DMS53 treated with DMSO at 0.1 percent for 48 hours (cell line): Measurements from ENCODE around the gene ANKRD11.
"Not testable (repeated sequence)": the region's sequence is repeated elsewhere in the genome, so short reads cannot be mapped to it uniquely, and the experiment has no call there.

Source experiments
- DNase-seq: peaks from one replicate; lab custom pipeline; 2025; ENCODE audit not compliant: unreplicated experiment; lab: John Stamatoyannopoulos, UW

ANKRD11 gene

DNA sequence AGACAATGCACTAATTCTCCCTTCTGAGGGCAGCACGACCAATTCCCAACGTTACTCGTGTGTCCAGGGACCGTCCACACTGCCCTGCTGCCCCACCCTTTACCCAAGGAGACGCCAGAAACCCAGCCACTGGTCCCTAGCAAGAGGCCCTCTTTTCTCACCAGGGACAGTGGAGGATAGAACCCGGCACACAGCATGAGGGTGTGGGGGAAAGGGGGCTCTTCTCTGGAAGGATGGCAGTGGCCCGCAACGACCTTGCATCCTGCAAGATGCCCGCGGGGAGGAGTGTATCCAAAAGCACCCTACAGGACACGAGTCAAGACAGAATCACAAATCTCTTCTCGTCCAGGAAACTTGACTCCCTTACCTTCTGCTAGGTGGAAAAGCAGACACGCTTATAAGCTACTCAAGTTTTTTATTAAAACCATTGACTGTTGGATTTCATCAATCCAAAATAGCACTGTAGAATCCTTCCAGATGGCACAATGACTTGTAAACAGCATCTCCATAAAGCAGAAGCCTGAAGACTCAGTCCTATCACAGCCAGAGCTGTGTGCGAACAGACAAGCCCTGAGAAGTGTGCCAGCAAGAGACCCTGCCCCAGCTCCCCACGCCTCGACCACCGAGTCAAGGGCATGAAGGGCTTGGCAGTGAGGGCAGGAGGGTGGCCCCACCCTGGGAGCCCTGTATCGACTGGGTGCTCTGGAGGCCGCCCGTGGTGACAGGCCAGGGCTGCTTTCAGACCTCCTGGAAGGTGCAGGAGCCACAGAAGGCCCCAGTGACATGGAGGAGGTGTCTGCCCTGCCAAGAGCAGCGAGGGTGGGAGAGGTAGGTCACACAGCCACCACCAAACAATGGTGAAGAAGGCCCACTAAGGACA, 103.8 kb downstream of the ANKRD11 start:
- DNase-seq: no peak

DNA sequence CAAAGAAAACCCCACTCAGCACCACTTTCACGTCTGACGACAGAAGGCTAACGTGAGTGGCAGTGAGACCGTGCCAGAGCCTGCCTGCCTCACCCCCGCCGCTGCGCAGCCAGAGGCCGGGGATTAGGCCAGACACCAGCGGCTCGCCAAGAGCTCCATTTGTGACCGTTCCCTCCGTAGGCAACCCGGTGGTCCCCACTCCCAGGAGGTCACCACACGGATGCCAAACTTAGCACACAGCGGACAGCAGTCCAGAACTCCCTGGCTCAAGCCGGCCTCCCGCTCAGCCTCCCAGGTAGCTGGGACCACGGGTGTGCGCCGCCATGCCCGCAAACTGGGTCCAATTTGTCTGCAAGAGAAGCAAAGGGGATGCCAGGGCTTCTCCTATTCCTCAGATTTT, 104.6 kb downstream of the ANKRD11 start:
- no peak for DNase-seq

DNA sequence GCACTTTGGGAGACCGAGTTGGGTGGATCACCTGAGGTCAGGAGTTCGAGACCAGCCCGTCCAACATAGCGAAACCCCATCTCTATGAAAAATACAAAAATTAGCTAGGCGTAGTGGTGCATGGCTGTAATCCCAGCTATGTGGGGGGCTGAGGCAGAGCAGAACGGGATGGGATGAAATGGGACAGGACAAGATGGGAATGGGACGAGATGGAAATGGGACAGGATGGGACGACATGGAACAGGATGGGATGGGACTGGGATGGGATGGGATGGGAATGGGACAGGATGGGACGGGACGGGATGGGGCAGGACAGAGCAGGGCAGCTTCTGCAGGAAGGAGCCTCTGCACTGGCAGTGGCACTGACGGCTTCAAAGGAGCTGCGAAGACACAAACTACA, 106.1 kb downstream of the ANKRD11 start:
- no peak for DNase-seq

DNA sequence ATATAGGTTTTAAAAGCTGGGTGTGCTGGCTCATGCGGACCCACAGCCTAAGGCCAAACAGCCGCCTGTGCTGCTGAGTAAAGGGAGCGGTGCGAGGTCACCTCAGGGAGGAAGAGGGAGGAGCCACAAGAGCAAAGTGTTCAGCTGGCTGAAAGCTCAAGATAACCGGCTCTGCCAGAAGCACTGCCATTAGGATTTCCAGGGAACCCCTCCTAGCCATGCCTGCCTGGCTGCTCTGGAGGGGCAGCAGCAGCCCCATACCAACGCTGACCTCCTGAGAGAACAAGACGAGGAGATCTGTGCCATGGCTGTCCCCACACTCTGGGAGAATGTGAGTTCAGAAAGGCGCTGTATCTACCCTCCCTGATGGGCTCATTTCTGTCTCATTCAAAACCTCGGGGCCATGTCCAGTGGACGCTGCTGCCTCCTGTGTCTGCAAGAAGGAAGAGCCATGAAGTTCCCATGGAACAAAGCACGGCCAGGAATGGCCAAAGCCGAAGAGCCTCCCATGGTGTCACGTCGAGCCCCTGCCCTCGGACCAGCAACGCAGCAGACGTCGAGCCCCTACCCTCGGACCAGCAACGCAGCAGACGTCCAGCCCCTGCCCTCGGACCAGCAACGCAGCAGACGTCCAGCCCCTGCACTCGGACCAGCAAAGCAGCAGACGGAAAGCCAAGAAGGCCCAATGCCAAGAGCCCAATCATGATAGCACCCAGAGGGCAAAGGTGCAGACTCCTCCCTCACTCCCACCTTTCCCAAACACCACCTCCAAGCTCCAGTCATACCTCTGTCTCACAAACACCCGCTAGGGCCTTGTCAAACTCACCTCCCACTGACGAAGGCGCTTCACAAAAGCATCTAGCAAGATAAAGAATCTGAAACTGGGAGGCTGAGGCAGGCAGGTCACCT, 107.0 kb downstream of the ANKRD11 start:
- DNase-seq: no peak

DNA sequence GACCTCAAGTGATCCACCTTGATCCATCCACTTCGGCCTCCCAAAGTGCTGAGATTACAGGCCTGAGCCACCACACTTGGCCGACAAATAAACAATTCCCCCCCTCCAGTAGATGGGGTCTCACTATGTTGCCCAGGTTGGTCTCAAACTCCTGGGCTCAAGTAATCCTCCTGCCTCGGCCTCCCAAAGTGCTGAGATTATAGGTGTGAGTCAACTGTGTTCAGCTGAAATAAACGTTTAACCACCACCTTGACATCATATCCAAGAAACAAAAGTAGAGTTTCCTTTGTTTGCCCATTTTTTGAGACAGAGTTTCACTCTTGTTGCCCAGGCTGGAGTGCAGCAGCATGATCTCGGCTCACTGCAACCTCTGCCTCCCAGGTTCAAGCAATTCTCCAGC, 107.8 kb downstream of the ANKRD11 start:
- not testable (repeated sequence) for DNase-seq

DNA sequence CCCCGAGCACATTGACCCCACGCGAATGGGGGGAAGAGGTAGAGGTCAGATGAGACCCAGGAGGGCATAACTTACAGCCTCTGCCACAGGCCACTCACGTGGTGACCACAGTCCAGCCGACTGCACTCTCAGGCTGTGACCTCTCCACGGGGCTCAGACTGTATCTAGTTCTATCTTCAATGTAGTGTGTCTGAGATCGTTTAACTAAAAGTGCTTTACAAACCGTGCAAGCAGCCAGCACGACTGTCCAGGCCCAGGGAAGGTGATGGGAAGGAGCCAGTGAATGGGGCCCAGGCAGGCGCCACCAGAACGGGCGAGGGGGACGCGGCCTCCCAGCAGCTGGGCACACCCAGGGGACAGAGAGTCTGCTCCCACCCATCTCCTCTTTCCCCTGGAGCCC, 108.6 kb downstream of the ANKRD11 start:
- no peak for DNase-seq

DNA sequence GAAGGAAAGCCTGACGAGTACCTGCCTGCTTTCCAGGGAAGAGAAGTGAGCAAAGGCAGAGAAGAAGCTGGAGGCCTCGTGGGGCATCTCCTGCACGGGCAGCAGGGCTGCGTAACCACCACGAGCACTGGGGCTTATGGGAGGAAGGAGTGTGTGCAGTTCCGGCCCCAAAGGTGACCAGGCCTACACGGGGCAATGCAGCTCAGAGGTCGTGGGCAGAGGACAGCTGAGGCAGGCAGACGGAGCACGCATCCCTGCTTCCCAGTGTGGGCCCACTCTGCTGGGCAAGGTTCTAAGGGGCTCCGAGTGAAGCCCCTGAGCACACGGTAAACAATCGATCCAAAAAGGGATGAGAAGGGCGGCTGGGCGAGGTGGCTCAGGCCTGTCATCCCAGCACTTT, 109.7 kb downstream of the ANKRD11 start:
- DNase-seq: no peak

DNA sequence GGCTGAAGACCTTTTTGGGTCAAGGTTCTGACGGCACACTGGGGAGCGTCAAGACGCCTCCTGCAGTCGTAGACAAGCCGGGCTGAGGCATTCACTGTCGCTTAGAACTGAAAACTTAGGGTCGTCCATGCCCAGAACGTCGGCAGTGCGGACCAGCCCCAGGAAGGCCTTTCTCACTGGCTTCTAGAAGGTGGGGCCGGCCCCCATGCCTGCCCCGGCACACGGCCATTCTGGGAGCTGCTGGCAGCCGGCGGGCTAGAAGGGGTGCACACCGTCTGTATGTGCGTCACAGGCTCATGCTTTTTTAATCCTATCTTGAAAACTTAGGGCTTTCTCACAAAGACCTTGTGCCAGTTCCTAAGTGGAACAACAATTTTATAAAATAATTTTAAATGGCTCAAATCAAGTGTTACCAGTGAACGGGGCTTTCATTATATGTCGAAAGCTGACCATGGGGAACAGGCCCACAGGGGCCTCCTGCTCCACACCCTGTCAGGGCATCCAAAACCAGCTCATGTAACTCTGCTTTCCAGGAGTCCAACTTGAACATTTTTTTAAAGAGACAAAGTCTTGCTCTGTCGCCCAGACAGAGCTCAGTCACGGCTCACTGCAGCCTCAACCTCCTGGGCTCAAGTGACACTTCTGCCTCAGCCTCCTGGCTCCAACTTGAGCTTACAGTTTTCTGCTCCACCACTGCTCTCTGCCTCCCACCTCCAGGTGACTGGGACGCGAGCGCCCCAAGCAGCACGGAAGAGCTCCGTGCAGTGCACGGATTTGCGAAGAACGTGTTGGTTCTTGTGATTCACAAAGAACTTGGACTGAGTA, 111.2 kb downstream of the ANKRD11 start:
- DNase-seq: no peak

DNA sequence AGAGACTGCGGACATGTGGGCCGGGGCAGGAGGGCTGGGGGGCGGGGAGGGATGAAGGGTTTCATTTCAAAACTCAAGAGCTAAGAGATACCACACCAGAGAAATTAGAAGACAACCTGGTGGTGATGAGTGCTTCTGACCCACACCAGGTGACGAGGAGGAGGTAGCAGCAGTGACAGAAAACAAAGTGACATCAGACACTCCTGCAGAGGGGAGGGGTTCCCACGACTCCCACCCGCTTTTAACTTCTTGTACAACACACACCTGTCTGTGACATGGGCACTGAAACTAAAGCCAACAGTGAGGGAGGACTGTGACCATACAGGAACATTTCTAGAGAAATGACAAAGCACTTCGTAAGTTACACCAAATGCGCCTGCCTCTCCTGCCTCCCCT, 112.9 kb downstream of the ANKRD11 start:
- DNase-seq: no peak

DNA sequence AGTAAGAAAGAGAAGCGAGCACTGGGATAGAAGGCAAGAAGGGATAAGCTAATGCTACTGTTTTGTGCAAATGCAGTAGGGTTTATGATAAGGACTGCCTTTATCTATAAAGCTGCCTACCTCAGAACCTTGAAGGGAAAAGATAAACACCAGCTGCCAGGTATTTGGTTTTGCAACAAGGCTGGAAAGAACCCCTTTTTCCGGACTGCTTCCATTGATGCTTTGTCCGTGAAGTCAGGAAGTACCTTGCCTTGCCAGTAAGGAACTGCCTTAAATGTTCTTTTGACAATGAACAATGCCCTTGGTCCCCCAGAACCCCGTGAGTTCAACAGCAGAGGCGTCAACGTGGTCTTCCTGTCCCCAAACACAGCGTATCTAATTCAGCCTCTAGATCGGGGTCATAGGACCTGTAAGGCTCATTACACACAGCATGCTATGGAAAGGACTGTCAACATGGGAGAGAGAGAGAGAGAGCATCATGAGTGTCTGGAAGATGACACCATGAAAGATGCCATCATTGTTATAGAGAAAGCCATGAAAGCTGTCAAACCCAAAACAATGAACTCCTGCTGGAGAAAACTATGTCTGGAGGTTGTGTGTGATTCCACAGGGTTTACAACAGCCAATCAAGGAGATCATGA, 113.4 kb downstream of the ANKRD11 start:
- DNase-seq: no peak

DNA sequence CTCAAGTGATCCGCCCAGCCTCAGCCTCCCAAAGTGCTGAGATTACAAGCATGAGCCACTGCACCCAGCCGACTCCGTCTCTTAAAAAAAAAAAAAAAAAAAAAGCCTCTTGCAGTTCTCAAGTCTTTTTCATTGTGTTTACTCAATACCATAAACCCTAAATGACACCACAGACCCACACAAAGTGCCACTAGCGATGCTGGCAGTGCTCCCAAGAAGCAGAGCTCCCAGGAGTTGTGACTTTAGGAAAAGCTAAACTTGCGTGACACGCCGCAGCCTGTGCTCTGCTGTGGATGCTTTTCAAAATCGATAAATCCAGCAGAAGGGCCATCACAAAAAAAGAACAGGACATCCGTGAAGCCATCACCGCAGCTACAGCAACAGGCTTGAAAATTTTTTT, 114.7 kb downstream of the ANKRD11 start:
- no peak for DNase-seq

DNA sequence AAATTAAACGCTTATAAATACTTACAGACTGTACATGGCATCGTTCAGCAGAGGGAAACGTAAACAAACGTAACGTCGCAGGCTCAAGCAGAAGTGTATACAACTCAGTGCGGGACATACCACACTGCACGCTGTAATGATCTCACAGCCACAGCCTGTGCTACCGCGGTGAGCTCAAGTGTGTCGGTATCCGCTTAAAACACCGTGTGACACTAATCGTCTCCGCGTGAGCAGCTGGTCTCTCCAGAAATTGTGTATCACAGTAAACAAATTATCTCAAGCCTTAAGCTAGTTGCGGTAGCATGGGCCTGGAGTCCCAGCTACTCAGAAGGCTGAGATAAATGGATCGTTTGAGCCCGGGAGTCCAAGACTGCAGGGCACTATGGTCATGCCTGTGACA, 115.3 kb downstream of the ANKRD11 start:
- DNase-seq: peak; percentile 40

DNA sequence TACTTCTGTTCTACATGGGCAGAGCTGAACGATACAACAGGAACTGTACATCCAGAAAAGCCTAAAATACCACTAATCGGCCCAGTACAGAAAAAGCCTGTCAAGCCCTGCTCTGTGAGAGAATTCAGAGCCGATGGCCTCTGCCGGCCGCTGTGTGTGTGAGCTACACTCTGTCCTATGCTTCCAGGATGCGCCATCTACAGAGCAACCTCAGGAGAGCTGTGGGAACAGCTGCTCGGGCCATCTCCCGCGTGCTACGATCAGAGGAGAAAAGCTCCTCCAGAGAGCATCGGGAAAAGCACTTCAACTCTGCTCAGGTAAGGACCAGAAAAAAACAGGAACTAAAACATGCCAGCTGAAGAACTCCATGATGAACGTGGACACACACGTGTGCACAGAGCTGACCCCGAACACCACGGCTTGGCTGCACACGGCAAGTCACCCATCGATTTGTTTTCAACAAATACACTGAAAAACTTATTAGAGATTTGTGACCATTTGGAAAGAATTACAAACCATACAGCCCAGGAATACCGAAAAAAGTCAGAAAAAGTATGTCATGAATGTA, 115.9 kb downstream of the ANKRD11 start:
- DNase-seq: peak; percentile 28

DNA sequence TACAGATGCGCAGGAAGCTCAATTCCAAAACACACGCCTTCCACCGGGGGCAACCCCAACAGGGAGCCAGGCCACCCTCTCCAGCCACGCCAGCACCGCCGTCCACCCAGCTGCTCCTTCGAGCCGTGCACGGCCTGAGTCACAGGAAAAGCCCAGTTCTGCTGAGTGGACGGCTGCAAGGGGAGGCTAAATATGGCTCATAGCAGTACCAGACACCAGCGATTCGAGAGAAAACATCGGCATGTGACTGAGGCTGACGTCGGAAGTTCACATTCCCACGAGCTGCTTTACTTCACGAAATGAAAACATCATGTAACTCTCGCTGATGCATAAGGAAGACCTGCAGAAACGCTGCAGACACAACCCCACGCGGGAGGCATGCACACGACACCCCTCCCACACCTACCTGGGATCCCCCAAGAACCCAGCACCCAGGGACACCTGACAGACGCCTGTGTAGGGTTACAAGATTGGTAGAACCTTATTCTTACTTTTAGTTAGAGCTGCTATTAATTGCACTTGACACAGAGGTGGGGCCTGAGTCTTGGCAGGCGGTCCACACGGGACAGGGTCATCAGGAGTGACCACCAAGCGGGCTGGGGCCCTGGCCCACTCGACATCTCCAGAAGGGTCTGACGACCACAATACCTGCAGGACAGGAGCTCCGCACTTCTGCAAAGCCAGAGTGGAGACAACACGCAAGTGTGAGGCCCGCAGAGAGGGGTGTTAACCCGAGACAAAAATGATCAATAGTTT, 116.8 kb downstream of the ANKRD11 start:
- no peak for DNase-seq

DNA sequence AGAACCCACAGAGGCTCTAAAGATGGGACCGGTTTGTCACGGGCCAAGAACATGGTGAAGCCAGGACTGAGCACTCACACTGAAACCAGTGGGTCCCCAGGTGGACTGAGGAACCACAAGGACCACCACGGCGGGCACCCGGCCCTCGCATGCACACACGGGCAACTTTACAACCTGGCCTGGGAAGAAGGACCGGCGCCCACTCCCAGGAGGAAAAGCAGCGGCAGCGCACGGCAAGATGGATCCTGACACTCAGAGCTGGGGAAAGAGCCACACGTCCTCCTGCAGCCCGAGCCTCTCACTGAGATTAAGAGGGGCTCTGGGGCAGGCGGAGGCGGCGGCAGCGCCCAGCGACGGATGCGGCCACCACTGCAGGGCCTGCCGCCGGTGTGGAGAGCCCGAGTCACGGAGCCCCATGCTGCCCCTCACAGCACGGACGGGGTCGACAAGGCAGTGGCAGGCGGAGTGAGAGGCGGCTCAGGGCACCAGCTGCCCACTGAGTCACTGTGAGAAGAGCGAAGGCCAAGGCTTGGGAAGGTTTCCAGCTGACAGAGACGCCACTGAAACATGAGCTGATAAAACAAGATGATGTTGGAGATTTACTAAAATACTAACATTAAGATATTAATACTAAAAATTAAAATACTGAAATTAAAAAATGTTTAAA, 118.3 kb downstream of the ANKRD11 start:
- DNase-seq: no peak

DNA sequence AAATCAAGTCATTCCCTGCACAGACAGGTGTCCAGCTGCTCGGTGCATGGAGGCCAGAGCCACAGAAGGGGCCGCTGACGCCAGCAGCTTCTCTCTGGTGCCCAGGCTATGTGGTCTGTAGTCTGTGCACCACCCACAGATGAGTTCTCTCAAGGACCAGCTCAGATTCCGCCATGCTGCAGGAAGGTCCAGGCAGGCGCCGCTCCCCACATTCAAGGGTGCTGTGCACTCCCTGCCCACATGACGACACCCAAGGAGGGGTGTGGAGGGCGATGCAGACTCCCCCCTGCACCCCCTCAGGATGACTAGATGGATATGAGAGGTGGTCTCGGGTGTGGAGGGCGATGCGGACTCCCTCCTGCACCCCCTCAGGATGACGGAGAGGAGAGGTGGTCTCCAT, 119.0 kb downstream of the ANKRD11 start:
- no peak for DNase-seq

DNA sequence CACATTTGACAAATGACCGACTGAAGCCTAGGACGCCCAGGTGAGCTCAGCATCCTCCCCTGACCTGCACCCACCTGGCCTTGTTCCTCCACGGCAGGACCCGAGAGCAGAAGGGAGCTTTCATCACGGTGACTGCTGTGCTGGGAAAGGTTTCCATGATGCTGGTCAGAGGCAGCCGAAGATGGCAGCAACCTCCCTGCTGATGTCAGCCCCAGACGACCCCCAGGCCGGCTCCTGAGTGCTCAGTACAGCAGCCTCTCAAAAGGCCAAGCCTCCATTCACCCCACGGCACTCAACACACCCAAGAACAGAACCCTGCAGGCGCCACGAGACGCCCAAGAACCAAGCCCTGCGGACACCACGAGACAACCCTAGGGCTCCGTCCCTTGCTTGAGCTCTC, 119.8 kb downstream of the ANKRD11 start:
- no peak for DNase-seq

DNA sequence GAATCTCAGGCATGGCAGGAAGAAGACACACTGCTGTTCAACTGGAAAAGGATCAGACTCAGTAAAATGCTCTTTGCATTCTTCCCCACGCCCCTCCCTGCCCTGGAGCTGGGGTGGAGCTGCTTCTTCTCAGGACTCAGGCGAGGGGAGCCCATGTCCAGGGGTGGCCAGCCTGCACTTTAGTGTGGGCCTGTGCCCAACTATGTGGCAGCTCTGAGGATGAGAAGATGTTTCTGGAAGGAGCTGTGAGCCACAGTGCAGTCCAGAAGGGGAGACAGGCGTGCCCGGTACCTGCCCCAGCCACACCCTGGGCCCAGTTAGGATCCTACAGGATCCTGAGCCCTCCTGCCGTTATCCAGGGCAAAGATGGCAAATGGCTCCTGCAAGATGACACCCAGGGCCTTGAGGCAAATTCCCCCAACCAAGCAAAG, 120.3 kb downstream of the ANKRD11 start:
- DNase-seq: no peak

DNA sequence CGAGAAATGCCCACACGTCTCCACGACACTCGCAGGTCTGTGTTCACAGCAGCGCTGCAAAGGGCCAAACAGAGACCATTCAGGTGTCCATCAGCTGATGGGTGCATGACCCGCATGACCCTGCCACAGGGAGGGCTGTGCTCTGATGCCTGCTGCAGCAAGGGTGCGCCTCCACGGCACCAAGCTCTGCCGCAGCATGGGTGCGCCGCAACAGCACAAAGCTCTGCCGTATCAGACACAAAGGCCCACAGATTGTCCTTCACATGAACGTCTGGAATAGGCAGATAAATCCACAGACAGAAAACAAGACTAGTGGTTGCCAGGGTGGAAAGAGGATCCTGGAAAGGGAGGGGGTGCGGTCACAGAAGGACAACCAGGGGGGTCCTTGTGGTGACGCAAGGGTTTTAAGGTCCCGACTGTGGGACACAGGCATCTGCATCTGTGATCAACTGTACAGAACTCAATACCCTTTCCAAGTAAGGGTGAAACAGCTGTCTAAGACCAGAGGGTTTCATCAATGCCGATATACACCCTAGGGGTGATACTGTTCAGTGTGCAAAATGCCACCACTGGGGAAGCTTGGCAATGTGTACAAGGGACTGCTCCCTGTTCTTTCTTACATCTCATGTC, 121.0 kb downstream of the ANKRD11 start:
- DNase-seq: no peak
